SU-DHL-6 (cell line): Measurements from ENCODE around the gene KCNJ12.
"Not testable (repeated sequence)": the region's sequence is repeated elsewhere in the genome, so short reads cannot be mapped to it uniquely, and the experiment has no call there.

ENCODE experiments used
- H2AFZ ChIP-seq: fragments of 200-600 bp; sonication (generic); 2 replicates; pipeline ENCODE4 v1.6.1; 2014; ENCODE audit warnings: low read depth, mild to moderate bottlenecking, moderate library complexity, mixed read lengths, antibody characterized with exemption, low read length; ENCODE audit not compliant: severe bottlenecking
- H3F3A ChIP-seq: fragments of 200-600 bp; shearing (Covaris generic); 2 replicates; pipeline ENCODE4 v1.6.0; 2016; ENCODE audit warnings: antibody characterized with exemption, mild to moderate bottlenecking; ENCODE audit not compliant: insufficient read depth
- H3K27ac ChIP-seq: fragments of 200-600 bp; sonication (generic); 2 replicates; pipeline ENCODE4 v1.5.1; 2016; ENCODE audit warnings: low read depth, mild to moderate bottlenecking, low read length, moderate library complexity, mixed read lengths
- H3K27me3 ChIP-seq: fragments of 200-600 bp; sonication (generic), shearing (Covaris generic); 2 replicates; pipeline ENCODE4 v1.6.0; 2014; ENCODE audit warnings: mild to moderate bottlenecking, low read length
- H3K36me3 ChIP-seq: fragments of 200-600 bp; sonication (generic); 2 replicates; pipeline ENCODE4 v1.6.1; 2014; ENCODE audit warnings: mild to moderate bottlenecking, low read length, mixed read lengths
- H3K4me2 ChIP-seq: fragments of 300-600, 200-600 bp; shearing (Covaris generic), sonication (generic); 2 replicates; pipeline ENCODE4 v1.6.0; 2014; ENCODE audit warnings: low read length, low read depth, mild to moderate bottlenecking; ENCODE audit not compliant: poor library complexity, severe bottlenecking
- H3K4me3 ChIP-seq: fragments of 200-600 bp; sonication (generic); 2 replicates; pipeline ENCODE4 v1.5.1; 2014; ENCODE audit warnings: antibody characterized with exemption, low read length, mild to moderate bottlenecking, mixed read lengths; ENCODE audit not compliant: insufficient read depth, poor library complexity, severe bottlenecking
- H3K79me2 ChIP-seq: fragments of 200-600 bp; sonication (generic); 2 replicates; pipeline ENCODE4 v1.6.1; 2014; ENCODE audit warnings: mild to moderate bottlenecking, low read length, moderate library complexity; ENCODE audit not compliant: insufficient read depth
- H3K9ac ChIP-seq: fragments of 200-600 bp; sonication (generic); 2 replicates; pipeline ENCODE4 v1.7.0; 2014; ENCODE audit warnings: mild to moderate bottlenecking, low read length
- H3K9me2 ChIP-seq: fragments of 200-600 bp; sonication (generic); replicated peaks from 2 replicates; pipeline ENCODE4 v1.6.1; 2014; ENCODE audit warnings: low read length; ENCODE audit not compliant: insufficient read depth
- H3K9me3 ChIP-seq: fragments of 200-600 bp; sonication (generic); 2 replicates; pipeline ENCODE4 v1.6.1; 2014; ENCODE audit warnings: low read length, mixed read lengths; ENCODE audit not compliant: insufficient read depth
- H4K20me1 ChIP-seq: fragments of 200-600 bp; sonication (generic); 2 replicates; pipeline ENCODE4 v1.6.1; 2014; ENCODE audit warnings: low read depth, mild to moderate bottlenecking, antibody characterized with exemption, low read length, moderate library complexity, mixed read lengths
- EZH2phosphoT487 ChIP-seq: fragments of 200-600 bp; sonication (generic), shearing (Covaris generic); conservative IDR thresholded peaks from 2 replicates; pipeline ENCODE4 v1.6.1; 2018; ENCODE audit warnings: mild to moderate bottlenecking, antibody characterized with exemption, low read length, moderate library complexity, mixed read lengths
- TF ChIP-seq, protein P1 (sequence below): fragments of 200-600 bp; sonication (generic); IDR thresholded peaks from one replicate; pipeline ENCODE4 v1.5.1; 2017; ENCODE audit warnings: antibody characterized with exemption, mild to moderate bottlenecking, low read length, moderate library complexity; ENCODE audit not compliant: insufficient read depth, poor library complexity, severe bottlenecking

The KCNJ12 gene

DNA sequence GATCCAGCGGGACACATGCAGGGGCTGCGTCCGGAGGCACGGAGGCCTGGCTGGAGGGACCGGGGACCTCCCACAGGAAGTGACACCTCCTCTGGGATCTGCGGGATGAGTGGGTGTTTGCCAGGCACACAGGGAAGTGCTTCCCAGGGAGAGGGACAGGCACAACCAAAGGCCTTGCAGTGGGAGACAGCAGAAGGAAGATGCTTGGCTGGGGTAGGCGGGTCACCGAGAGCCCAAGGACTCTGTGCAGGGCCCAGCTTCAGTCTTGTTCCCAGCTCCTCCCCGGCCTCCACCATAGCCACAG, 47.0 kb downstream of the KCNJ12 start:
- not testable (repeated sequence) for H3K9ac ChIP-seq, H3K36me3 ChIP-seq, H3K27ac ChIP-seq, H3K9me3 ChIP-seq, H3K4me3 ChIP-seq, H4K20me1 ChIP-seq, H2AFZ ChIP-seq, H3K4me2 ChIP-seq, H3K79me2 ChIP-seq, H3F3A ChIP-seq, H3K27me3 ChIP-seq, H3K9me2 ChIP-seq

DNA sequence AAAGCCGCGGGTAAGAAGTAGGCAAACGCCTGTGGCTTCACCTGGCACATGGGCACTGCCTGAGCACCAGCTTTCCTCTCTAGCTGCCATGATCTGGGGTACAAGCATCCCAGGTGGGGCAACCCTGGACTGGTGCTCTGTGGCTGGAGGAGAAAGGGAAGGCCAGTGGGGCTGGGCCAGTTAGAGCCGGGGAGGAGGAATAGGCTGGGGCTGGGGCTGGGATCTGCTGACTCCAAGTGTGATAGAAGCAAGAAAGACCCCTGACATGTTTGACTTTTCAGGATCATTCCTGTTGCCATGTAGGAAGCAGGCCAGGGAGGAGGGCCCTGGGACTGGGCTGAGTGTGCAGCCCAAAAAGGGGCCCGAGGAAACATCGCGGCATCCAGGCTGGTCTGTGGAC, 48.5 kb downstream of the KCNJ12 start:
- H3K36me3 ChIP-seq, H3K27me3 ChIP-seq, H2AFZ ChIP-seq: not testable (repeated sequence)

DNA sequence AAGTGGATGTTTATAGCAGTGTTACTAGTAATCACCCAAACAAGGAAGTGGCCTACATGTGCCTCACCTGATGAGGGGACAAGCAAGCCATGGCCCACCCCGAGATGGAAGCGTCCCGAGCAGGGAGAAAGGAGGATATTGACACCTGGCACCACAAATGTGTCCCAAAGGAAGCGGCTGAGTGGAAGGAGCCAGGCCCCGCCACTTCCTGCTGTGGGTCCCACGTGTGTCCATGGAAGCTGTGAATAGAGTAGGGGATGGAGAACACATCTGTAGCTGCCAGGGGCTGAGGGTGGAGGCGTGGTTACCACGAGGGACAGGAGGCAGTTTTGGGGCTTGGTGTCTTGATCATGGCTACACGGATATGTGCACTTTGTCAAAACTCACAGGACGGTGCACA, 49.2 kb downstream of the KCNJ12 start:
- H3K9me3 ChIP-seq: no peaks in the 10 kb centered on the region
- H3F3A ChIP-seq: no peaks in the 10 kb centered on the region
- no peak overlapping the region for H3K4me2 ChIP-seq
- no peaks in the 10 kb centered on the region for H3K36me3 ChIP-seq
- no peak overlapping the region for H2AFZ ChIP-seq
- TF ChIP-seq EZH2phosphoT487: no peak
- TF ChIP-seq, protein P1, sequence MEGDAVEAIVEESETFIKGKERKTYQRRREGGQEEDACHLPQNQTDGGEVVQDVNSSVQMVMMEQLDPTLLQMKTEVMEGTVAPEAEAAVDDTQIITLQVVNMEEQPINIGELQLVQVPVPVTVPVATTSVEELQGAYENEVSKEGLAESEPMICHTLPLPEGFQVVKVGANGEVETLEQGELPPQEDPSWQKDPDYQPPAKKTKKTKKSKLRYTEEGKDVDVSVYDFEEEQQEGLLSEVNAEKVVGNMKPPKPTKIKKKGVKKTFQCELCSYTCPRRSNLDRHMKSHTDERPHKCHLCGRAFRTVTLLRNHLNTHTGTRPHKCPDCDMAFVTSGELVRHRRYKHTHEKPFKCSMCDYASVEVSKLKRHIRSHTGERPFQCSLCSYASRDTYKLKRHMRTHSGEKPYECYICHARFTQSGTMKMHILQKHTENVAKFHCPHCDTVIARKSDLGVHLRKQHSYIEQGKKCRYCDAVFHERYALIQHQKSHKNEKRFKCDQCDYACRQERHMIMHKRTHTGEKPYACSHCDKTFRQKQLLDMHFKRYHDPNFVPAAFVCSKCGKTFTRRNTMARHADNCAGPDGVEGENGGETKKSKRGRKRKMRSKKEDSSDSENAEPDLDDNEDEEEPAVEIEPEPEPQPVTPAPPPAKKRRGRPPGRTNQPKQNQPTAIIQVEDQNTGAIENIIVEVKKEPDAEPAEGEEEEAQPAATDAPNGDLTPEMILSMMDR: no peak
- H3K27ac ChIP-seq: no peak overlapping the region
- no peaks in the 10 kb centered on the region for H3K9me2 ChIP-seq
- no peaks in the 10 kb centered on the region for H4K20me1 ChIP-seq
- no peak overlapping the region for H3K4me3 ChIP-seq
- H3K9ac ChIP-seq: no peak overlapping the region
- no peaks in the 10 kb centered on the region for H3K79me2 ChIP-seq
- no peaks in the 10 kb centered on the region for H3K27me3 ChIP-seq

More for the DNA sequence above, 48.5 kb downstream of the KCNJ12 start:
- not testable (repeated sequence) for H4K20me1 ChIP-seq, H3K9me3 ChIP-seq, H3F3A ChIP-seq, H3K79me2 ChIP-seq, H3K4me3 ChIP-seq, H3K4me2 ChIP-seq, H3K9ac ChIP-seq, H3K27ac ChIP-seq, H3K9me2 ChIP-seq

DNA sequence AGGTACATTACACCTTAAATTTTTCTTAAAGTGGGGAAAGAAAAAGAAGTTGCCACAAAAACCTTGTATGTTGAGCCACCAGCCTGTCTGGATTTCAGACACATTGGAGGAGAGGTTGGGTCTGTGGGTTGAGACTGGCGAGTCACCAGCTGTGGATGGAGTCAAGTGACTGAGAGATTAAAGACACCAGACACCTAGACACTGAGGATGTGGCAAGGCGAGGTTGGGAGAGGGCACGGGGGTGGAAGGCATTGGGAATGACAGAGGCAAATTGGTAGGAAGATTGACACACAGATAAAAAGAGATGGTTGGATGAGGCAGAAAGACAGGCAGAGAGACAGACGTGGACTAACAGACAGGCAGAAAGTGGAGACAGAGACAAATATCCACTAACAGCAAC, 49.6 kb downstream of the KCNJ12 start:
- no peak for TF ChIP-seq EZH2phosphoT487
- TF ChIP-seq, protein P1: no peak
- Histone ChIP-seq H3K9me3 (no peaks in the 10 kb centered on the region), H3K27me3 (no peaks in the 10 kb centered on the region), H3K4me2 (no peak overlapping the region), H3K9me2 (no peaks in the 10 kb centered on the region), H3K36me3 (no peaks in the 10 kb centered on the region), H3K4me3 (no peak overlapping the region), H3K79me2 (no peaks in the 10 kb centered on the region), H3K9ac (no peak overlapping the region), H2AFZ (no peak overlapping the region), H4K20me1 (no peaks in the 10 kb centered on the region), H3K27ac (no peak overlapping the region), H3F3A (no peaks in the 10 kb centered on the region)

DNA sequence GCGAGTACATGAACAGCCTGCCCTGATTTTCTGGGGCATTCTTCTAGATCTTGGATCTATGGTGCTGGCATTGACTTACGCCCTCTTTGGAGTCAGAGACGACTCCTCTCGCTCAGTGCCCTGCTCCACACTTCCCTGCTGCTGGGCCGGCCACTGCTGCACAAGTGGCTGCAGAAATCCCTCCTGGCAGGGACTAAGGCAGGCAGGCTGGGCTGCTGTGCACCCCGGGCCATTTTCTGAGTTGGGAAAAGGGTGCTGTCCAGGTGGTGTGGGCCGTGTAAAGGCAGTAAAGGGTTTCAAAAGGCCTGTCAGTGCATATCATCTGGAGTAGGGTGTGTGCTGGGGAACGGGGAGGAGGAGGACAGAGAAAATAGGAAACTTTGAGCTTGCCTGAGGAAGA, 50.1 kb downstream of the KCNJ12 start:
- H3K9me2 ChIP-seq, H3F3A ChIP-seq, H3K9ac ChIP-seq, H3K79me2 ChIP-seq, H3K27ac ChIP-seq, H3K27me3 ChIP-seq, H2AFZ ChIP-seq, H3K9me3 ChIP-seq, H3K36me3 ChIP-seq, H4K20me1 ChIP-seq, H3K4me2 ChIP-seq, H3K4me3 ChIP-seq: not testable (repeated sequence)

DNA sequence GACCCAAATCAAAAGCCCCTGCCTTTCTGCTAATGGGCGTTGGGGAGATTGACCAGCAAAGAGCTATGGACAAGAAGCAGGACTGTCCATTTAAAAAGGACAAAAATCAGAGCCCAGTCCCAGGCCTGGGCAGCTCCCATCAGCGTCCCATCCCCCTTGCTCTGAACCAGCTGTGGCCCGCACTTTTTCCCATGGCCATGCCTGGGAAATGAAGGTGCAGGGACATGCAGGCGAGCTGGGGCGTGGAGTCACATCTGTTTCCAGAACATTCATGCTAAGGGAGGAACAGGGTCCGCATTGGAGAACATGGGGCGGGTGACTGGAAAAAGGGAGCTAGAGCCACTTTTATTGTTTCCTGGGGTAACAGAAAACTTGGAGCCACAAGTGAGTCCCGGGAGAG, 50.7 kb downstream of the KCNJ12 start:
- H3K4me2 ChIP-seq, H3K36me3 ChIP-seq, H3K9me3 ChIP-seq, H3K27me3 ChIP-seq, H3K27ac ChIP-seq, H3K4me3 ChIP-seq, H3K79me2 ChIP-seq, H4K20me1 ChIP-seq, H3F3A ChIP-seq, H3K9ac ChIP-seq, H2AFZ ChIP-seq, H3K9me2 ChIP-seq: not testable (repeated sequence)

DNA sequence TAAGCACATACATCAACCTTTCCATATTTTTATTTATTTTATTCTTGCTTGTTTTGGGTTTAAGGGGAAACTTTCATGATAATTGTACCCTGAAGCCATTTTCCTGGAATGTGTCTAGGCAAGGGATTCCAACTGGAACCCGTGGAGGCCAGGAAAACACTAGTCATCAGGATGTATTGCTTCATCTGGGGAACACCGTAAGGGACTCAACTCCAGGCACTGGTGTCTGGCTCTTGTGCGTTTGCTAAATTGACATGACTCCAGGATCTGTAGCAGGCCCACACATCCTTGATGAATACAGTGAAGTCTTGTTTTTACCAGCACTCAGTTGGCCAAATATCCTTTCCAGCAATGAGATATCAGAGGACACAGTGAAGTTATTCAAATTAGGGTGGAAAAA, 51.6 kb downstream of the KCNJ12 start:
- H3K79me2 ChIP-seq, H4K20me1 ChIP-seq: not testable (repeated sequence)

More for the DNA sequence above, 51.6 kb downstream of the KCNJ12 start:
- not testable (repeated sequence) for H3K36me3 ChIP-seq, H3F3A ChIP-seq, H3K27ac ChIP-seq, H3K9ac ChIP-seq, H3K4me3 ChIP-seq, H2AFZ ChIP-seq, H3K9me2 ChIP-seq, H3K9me3 ChIP-seq, H3K4me2 ChIP-seq, H3K27me3 ChIP-seq
